ENCODE measurements around the gene PRRC2B.
"Not testable (repeated sequence)": the region's sequence is repeated elsewhere in the genome, so short reads cannot be mapped to it uniquely, and the experiment has no call there.

PRRC2B gene

GRCh38 chr9:131470581-131470991, 76.7 kb downstream of the PRRC2B start:
- no peak for DNase-seq (ENCODE audit: low read depth in 2 of 2)

DNA sequence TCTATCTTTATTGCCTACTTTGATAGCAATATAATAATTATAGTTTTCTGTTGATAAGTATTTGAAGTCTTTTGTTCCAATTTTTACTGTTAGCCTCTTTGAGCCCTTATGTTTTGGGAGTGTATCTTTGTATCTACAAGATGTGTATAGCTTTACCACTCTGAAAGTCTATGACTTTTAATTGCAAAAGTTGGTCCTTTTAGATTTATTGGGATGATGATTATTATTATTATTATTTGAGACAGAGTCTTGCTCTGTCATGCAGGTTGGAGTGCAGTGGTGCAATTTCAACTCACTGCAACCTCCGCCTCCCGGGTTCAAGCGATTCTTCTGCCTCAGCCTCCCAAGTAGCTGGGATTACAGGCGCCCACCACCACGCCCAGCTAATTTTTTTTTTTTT, 78.2 kb downstream of the PRRC2B start:
- not testable (repeated sequence) for DNase-seq (ENCODE audit: low read depth in 2 of 2)

DNA sequence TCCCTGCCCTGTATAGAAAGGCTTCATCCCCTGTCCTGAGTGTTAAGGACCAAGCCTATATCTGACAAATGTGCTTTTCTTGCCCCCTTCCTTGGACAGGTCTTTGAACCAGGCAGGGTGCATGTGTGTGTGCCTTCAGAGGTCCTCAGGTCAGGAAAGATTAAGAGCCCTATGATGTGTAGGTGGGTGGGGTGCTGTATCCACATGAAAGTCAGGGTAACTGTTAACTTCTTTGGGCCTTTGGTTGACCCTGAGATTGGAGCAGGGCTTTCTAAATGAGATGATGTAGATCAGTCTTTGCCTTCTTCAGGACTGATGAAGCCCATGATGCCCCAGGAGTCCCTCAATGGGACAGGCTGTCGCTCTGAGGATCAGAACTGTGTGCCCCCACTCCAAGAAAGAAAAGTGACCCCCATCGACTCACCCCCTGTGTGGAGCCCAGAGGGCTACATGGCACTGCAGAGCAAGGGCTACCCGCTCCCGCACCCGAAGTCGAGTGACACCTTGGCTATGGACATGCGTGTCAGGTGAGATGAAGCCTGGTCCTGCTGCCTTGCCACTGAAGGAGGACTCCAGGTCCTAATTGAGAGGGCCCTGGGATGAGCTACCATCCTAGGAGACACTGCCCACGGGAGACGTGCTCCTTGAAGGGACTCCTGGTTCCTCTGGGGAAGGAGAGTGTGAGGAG, 79.5 kb downstream of the PRRC2B start:
- no peak for DNase-seq (ENCODE audit: low read depth in 2 of 2)

DNA sequence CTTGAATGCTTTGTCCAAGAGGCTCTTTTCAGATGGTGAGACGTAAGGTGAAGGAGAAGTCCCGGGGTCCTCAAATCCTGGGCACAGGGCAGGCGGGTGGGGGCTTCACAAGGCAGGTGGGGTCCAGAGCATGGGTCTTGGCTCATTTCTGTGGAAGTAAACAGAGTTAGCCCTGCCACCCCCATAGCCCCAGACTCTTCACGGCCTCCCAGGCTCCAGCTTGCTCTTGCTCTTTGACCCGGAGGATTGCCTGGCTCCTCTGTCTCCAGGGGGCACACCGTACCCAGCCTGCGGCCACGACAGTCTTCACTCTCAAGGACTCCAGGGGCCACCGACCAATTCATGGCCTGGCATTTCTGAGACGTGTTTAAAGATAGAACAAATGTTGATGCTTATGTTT, 80.0 kb downstream of the PRRC2B start:
- no peak for DNase-seq (ENCODE audit: low read depth in 2 of 2)

GRCh38 chr9:131474711-131475110, 80.8 kb downstream of the PRRC2B start:
- no peak for DNase-seq (ENCODE audit: low read depth in 2 of 2)

- DNase-seq (ENCODE audit: low read depth in 2 of 2) = no peak
Observed at GRCh38 chr9:131475111-131475955, 81.4 kb downstream of the PRRC2B start.

GRCh38 chr9:131475956-131476776, 82.3 kb downstream of the PRRC2B start:
- no peak for DNase-seq (ENCODE audit: low read depth in 2 of 2)

GRCh38 chr9:131476777-131477345, 83.0 kb downstream of the PRRC2B start:
- no peak for DNase-seq (ENCODE audit: low read depth in 2 of 2)

- no peak for DNase-seq (ENCODE audit: low read depth in 2 of 2)
Observed at GRCh38 chr9:131477367-131477766, 83.5 kb downstream of the PRRC2B start.

DNA sequence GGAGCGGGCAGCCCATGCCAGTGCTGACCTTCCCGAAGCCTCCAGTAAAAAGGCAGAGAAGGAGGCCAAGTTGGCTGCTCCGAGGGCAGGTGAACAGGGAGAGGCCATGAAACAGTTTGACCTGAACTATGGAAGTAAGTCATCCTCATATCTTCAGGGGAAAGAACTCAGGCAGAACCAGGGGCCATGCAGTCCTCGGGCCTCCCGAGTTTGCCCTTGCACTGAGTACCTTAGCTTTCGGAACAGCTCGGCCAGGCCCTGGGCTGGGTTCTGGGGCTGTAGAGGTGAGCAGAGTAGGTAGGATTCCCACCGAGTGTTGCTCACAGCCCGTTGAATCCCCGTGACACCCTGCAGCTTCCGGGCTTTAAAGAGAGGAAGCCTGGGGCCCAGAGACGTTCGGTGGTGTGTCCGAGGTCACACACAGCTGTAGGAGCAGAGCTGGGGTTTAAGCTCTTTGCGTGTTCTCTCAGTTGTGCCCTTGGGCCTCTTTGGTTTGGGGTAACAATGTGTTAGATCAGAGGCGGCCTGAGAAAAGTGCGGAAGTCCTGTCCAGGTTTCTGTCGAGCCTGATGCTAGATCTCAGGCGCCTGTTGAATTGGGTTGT, 84.0 kb downstream of the PRRC2B start:
- no peak for DNase-seq (ENCODE audit: low read depth in 2 of 2)

GRCh38 chr9:131478421-131478868, 84.6 kb downstream of the PRRC2B start:
- peak; percentile 22 to 32 for DNase-seq (ENCODE audit: low read depth in 2 of 2)

DNA sequence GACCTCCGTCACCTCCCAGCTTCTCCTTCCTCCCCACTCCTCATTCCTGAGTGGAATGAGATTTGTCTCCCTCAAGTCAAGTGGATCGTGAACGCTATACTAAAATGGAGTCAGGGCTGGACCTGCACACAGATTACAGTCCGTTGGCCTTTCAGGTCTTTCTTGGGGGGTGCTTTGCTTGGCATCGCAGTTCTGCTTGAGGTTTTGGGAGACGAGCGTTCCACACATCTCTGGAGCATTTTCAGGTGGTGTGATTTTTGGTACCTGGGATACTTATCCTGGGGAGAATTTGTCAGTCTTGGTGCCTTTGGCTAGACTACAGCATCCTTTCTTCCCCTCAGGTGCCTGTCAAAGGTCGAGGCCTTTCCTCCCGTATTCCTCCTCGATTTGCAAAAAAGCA, 85.0 kb downstream of the PRRC2B start:
- DNase-seq (ENCODE audit: low read depth in 2 of 2) = no peak

- DNase-seq (ENCODE audit: low read depth in 2 of 2) = no peak
Observed at GRCh38 chr9:131480258-131480657, 86.4 kb downstream of the PRRC2B start.

DNA sequence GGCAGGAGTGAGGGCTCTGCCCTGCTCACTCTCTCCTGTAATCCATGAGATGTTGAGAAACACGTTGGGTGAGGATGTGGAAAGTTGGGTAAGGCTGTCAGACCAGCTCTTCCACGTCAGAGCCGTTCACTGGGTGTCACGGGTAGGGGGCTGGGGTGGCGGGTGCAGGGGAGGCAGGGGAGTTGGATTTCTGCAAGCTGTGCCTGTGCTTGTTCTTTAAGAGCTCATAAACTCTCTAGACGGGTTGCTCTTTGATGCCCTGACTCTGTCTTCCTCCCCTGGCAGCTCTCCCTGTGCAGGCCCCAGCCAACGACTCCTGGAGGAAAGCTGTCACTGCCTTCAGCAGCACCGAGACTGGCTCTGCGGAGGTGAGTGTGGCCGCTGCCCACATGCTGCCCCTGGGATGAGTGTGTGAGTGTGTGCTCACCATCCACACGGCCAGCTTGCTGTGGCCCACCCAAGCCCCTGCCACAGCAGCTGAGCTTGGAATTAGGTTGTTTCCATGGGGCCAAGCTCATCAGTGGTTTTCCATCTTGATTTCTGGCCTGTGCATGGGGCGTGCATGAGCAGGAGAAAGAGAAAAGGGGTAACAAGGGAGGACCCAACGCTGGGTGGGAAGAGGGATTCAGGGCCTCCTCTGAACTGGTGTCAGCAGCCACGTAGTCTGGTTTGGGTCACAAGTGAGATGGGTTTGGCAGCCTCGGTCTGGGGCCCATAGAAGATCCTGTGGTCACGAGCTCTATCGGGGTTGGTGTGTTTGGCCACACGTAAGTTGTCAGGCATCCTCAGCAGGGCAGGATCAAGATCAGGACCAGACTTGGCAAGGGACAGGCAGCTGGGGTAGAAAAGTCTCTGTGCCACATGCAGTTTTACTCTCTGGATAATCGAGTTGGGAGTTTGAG, 87.8 kb downstream of the PRRC2B start:
- no peak for DNase-seq (ENCODE audit: low read depth in 2 of 2)

DNA sequence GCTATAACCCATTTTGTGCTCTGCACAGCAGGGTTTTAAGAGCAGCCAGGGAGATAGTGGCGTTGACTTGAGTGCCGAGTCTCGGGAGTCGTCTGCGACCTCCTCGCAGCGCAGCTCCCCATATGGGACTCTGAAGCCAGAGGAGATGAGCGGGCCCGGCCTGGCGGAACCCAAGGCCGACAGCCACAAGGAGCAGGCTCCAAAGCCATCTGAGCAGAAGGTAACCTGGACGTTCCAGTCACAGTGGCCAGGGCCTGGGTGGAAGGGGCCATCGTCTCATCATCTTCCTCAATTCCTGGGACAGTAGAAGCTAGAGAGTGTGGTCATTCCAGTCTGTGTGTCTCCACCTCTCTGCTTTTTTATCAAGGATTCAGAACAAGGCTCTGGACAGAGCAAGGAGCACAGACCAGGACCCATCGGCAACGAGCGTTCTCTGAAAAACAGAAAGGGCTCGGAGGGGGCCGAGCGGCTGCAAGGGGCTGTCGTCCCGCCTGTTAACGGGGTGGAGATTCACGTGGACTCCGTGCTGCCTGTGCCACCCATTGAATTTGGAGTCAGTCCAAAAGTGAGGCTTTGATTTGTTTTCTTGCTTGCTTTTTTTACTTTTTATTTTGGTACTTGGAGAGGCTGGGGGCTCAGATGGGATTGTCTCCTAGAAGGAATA, 88.6 kb downstream of the PRRC2B start:
- no peak for DNase-seq (ENCODE audit: low read depth in 2 of 2)

DNA sequence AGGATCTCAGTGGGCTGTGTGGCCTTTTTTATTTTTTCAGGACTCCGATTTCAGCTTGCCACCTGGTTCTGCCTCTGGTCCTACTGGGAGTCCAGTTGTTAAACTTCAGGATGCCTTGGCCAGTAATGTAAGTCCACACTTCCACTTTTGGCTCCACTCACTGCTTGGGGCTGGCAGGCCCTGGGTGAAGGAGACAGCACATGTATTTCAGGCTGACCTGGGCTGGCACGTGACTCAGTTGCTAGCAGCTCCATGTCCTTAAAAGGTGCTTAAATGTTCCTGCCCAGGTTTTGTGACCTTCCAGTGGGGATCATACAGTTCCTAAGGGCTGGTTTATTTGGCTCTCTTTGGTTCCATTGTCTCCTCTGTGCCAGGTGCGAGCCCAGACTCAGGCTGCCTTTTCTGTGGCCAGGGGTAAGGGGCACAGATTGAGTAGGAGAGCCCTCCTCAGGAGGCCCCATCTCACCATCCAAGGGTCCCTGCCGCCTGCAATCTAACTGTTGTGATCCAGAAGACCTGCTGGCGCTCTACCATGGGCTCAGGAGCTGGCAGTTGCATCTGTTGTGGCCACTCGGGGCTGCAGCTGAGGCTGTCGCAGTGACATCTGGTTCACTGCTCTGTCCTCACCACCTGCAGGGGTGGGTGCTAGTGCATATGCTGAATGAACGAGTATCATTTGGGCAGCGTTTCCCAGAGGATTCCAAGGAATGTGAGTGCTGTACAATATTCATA, 89.6 kb downstream of the PRRC2B start:
- no peak for DNase-seq (ENCODE audit: low read depth in 2 of 2)

DNA sequence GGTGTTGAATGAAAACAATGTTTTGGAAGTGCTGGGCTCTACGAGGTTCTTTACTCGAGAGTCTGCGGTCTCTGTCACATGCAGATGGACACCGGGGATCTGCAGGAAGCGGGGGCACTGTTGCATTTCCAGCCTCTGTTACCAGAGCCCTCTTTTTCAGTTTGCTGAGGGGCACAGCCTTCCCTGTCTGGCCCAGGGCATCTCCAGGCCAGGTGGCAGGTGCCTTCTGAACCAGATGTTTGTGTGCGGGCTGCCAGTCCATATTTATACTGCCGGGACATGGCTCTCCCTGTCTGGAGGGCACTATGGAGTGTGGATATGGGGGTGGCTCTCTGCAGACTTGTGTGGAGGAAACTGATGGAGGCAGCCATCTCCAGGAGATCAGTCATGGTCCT, 90.2 kb downstream of the PRRC2B start:
- DNase-seq (ENCODE audit: low read depth in 2 of 2) = no peak

GRCh38 chr9:131484560-131485185, 90.8 kb downstream of the PRRC2B start:
- DNase-seq (ENCODE audit: low read depth in 2 of 2) = no peak

DNA sequence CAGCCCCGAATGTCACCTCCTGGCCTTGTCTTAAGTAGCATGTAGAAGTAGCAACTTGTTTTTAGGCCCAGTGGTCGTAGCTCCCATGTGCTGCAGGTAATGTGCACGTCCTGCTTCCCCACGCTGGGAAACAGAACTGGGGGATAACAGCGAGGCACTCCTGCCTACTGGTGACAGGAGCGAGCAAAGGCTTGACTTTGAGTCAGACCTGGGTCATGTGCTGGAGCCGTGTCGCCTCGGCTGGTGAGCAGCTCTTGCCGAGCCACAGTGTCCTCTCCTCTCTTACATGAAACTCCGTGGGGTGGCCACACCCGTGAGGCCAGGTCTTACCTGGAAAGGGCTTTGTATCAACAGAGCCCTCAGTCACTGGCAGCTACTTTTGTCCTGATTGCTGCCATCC, 91.3 kb downstream of the PRRC2B start:
- no peak for DNase-seq (ENCODE audit: low read depth in 2 of 2)

All from stimulated activated CD8-positive, alpha-beta memory T cell treated with anti-CD3 and anti-CD28 coated beads, Interleukin-7, amount 100 ng/mL, for 1 hour (primary cell).